ENCODE measurements around the gene PTPRM.

- TF ChIP-seq POLR2A (IDR thresholded peaks at IDR 0.05; ENCODE audit: low read depth): no peak
- TF ChIP-seq CTCF (IDR thresholded peaks at IDR 0.05): no peak
- TF ChIP-seq POLR2AphosphoS5 (IDR thresholded peaks at IDR 0.05): no peak
- no peak for TF ChIP-seq EP300 (IDR thresholded peaks at IDR 0.05)
These were observed 111.7 kb downstream of the PTPRM start for GRCh38 chr18:7678801-7679200.

Measured in esophagus muscularis mucosa (tissue), 4 donors.